A549 (cell line): ENCODE measurements around the gene GSK3B. TPM values are rescaled to one million over a fixed set of nuclear protein-coding genes. Genes with fewer than 3 reads are reported as not detected.

Source experiments
- ATAC-seq, 2 experiments: fragments of 200-7000 bp in 1 of 2; fragments of >200 bp in 1 of 2; cut with Nextera tagmentation in 1 of 2; cut with Tn5 transposase in 1 of 2; 3 replicates each; pipeline versions ENCODE4 v1.8.0 to v1.9.1; 2018 to 2020; ENCODE audit warnings: mild to moderate bottlenecking in 1 of 2, moderate library complexity in 1 of 2
- CTCF ChIA-PET: fragments of 300-600 bp; sonication (Branson Sonifier 250); formaldehyde crosslinking; extraction: SDS; loops from one replicate; lab custom pipeline; 2021; ENCODE audit warnings: antibody characterized with exemption, inconsistent platforms; lab: Yijun Ruan, JAX
- POLR2A ChIA-PET: fragments of 350-600 bp; formaldehyde crosslinking; extraction: SDS; loops from one replicate; lab custom pipeline; 2021; ENCODE audit warnings: antibody characterized with exemption, inconsistent platforms; lab: Yijun Ruan, JAX
- DNase-seq, 2 experiments: peaks; one replicate each; pipeline versions ENCODE4 v3.0.0 to v3.0.0-alpha.2; 2011 to 2016; ENCODE audit warnings: low read depth in 1 of 2, low spot score in 1 of 2
- FAIRE-seq: peaks from 2 replicates; lab custom pipeline; 2011; peaks lifted over from hg19 to GRCh38; lab: Jason Lieb, UNC
- H3K27ac ChIP-seq, 2 experiments: fragments of >200 bp; sonication (Bioruptor Twin); formaldehyde crosslinking; 3 replicates each; pipeline ENCODE4 v1.5.1; 2016 to 2017
- H3K4me1 ChIP-seq: fragments of >200 bp; sonication (Bioruptor Twin); formaldehyde crosslinking; 3 replicates; pipeline ENCODE4 v1.6.1; 2016
- H3K4me2 ChIP-seq: fragments of >200 bp; sonication (Bioruptor Twin); formaldehyde crosslinking; 3 replicates; pipeline ENCODE4 v1.6.1; 2016
- H3K4me3 ChIP-seq: fragments of >200 bp; sonication (Bioruptor Twin); formaldehyde crosslinking; 3 replicates; pipeline ENCODE4 v1.5.1; 2016
- H3K9me3 ChIP-seq: fragments of >200 bp; sonication (Bioruptor Twin); formaldehyde crosslinking; 3 replicates; pipeline ENCODE4 v1.6.1; 2016
- CEBPB ChIP-seq, 2 experiments: fragments of >200 bp in 1 of 2; sonication (Bioruptor Twin) in 1 of 2; formaldehyde crosslinking in 1 of 2; IDR thresholded peaks; 2 replicates each; pipeline ENCODE4 v1.6.1; 2012 to 2016
- EHF ChIP-seq: fragments of 250-450 bp; sonication (Bioruptor Pico); IDR thresholded peaks from 2 replicates; pipeline ENCODE4 v1.5.0; 2020; ENCODE audit warnings: mild to moderate bottlenecking
- EP300 ChIP-seq, 2 experiments: fragments of >200 bp; sonication (Bioruptor Twin); formaldehyde crosslinking; IDR thresholded peaks; 2 replicates in 1 of 2; 3 replicates in 1 of 2; pipeline ENCODE4 v1.6.1; 2016 to 2017
- FOSB ChIP-seq: fragments of 250-450 bp; sonication (Bioruptor Pico); IDR thresholded peaks from 2 replicates; pipeline ENCODE4 v1.5.0; 2020; ENCODE audit warnings: mild to moderate bottlenecking, moderate library complexity
- FOSL2 ChIP-seq, 2 experiments: fragments of 450-650 bp in 1 of 2; fragments of >200 bp in 1 of 2; sonication (Bioruptor Twin) in 1 of 2; formaldehyde crosslinking; IDR thresholded peaks; 2 replicates each; pipeline versions ENCODE4 v1.5.0 to v1.6.1; 2016 to 2020; ENCODE audit warnings: mild to moderate bottlenecking in 1 of 2, moderate library complexity in 1 of 2
- GATA3 ChIP-seq: IDR thresholded peaks from 2 replicates; pipeline ENCODE4 v1.6.1; 2012; ENCODE audit warnings: borderline replicate concordance
- HDAC2 ChIP-seq: fragments of 200-600 bp; sonication (generic); IDR thresholded peaks from 2 replicates; pipeline ENCODE4 v1.6.1; 2016
- HOXB13 ChIP-seq: fragments of 250-450 bp; sonication (Bioruptor Pico); IDR thresholded peaks from 2 replicates; pipeline ENCODE4 v1.5.0; 2020; ENCODE audit warnings: low read depth, mild to moderate bottlenecking, moderate library complexity
- HOXB5 ChIP-seq: fragments of 250-450 bp; sonication (Bioruptor Pico); IDR thresholded peaks from 2 replicates; pipeline ENCODE4 v1.5.0; 2020; ENCODE audit warnings: mild to moderate bottlenecking, moderate library complexity
- KDM5A ChIP-seq: fragments of 200-600 bp; sonication (generic); IDR thresholded peaks from 2 replicates; pipeline ENCODE4 v1.6.1; 2016; ENCODE audit warnings: antibody characterized with exemption, mild to moderate bottlenecking
- NFE2L2 ChIP-seq: fragments of 150-350 bp; conservative IDR thresholded peaks from 2 replicates; pipeline ENCODE4 v1.6.1; 2014; ENCODE audit warnings: low read length
- PHF8 ChIP-seq: fragments of 200-600 bp; sonication (generic); IDR thresholded peaks from 2 replicates; pipeline ENCODE4 v1.6.1; 2016; ENCODE audit warnings: low read depth, mild to moderate bottlenecking, antibody characterized with exemption, moderate library complexity, borderline replicate concordance
- POLR2AphosphoS2 ChIP-seq: conservative IDR thresholded peaks from 2 replicates; pipeline ENCODE4 v1.6.1; 2012; ENCODE audit warnings: low read length, improper control_type of control experiment, inconsistent platforms
- RAD21 ChIP-seq, 2 experiments: fragments of >200 bp in 1 of 2; sonication (Bioruptor Twin) in 1 of 2; formaldehyde crosslinking in 1 of 2; IDR thresholded peaks in 1 of 2; conservative IDR thresholded peaks in 1 of 2; 2 replicates in 1 of 2; 3 replicates in 1 of 2; pipeline ENCODE4 v1.6.1; 2012 to 2018; ENCODE audit warnings: inconsistent platforms in 1 of 2
- RARB ChIP-seq: fragments of 250-450 bp; sonication (Bioruptor Pico); IDR thresholded peaks from 2 replicates; pipeline ENCODE4 v1.8.0; 2021; ENCODE audit warnings: mild to moderate bottlenecking, moderate library complexity
- RCOR1 ChIP-seq: fragments of 150-350 bp; IDR thresholded peaks from 2 replicates; pipeline ENCODE4 v1.6.1; 2014; ENCODE audit warnings: antibody characterized with exemption, low read length, low read depth
- RFX5 ChIP-seq: fragments of 450-650 bp; IDR thresholded peaks from 2 replicates; pipeline ENCODE4 v1.7.1; 2014; ENCODE audit warnings: antibody characterized with exemption, mild to moderate bottlenecking, moderate library complexity
- SMC3 ChIP-seq: fragments of >200 bp; sonication (Bioruptor Twin); formaldehyde crosslinking; IDR thresholded peaks from 3 replicates; pipeline ENCODE4 v1.6.1; 2018; ENCODE audit warnings: inconsistent platforms
- SREBF2 ChIP-seq: fragments of 450-650 bp; IDR thresholded peaks from 2 replicates; pipeline ENCODE4 v1.6.1; 2014; ENCODE audit warnings: mild to moderate bottlenecking, moderate library complexity
- TFCP2L1 ChIP-seq: fragments of 250-450 bp; sonication (Bioruptor Pico); IDR thresholded peaks from 2 replicates; pipeline ENCODE4 v1.5.0; 2021; ENCODE audit warnings: mild to moderate bottlenecking
- TP53 ChIP-seq: fragments of 250-450 bp; sonication (Bioruptor Pico); IDR thresholded peaks from 2 replicates; pipeline ENCODE4 v1.5.0; 2021; ENCODE audit warnings: mild to moderate bottlenecking, moderate library complexity
- ZC3H11A ChIP-seq: fragments of 450-650 bp; IDR thresholded peaks from 2 replicates; pipeline ENCODE4 v1.6.1; 2014; ENCODE audit warnings: antibody characterized with exemption, mild to moderate bottlenecking
- WGBS: methylation state at CpG from one replicate; pipeline ENCODE4 v1.1.6; 2017; ENCODE audit errors: missing lambda C conversion rate; 5-methylcytosine and 5-hydroxymethylcytosine counted together
- polyA plus RNA-seq, 4 experiments: library from polyadenylated mRNA; depleted of rRNA in 3 of 4; stranded (reverse); fragments of >200 nt; fragmentation: RNase III in 1 of 4; extraction: RNeasy Plus Mini Kit Qiagen cat#74134 plus additional on column Dnase treatment in 1 of 4; gene quantifications; 2 replicates in 3 of 4; 3 replicates in 1 of 4; pipeline ENCODE4 v1.2.3, GENCODE V29; 2011 to 2017
- TF ChIP-seq, protein P1 (sequence below): fragments of >200 bp; sonication (Bioruptor Twin); formaldehyde crosslinking; IDR thresholded peaks from 3 replicates; pipeline ENCODE4 v1.5.1; 2016
- TF ChIP-seq, protein P2 (sequence below): fragments of >200 bp; sonication (Bioruptor Twin); formaldehyde crosslinking; IDR thresholded peaks from 3 replicates; pipeline ENCODE4 v1.6.1; 2016
- TF ChIP-seq, protein P3 (sequence below): IDR thresholded peaks from 2 replicates; pipeline ENCODE4 v1.6.1; 2012; ENCODE audit warnings: low read depth, borderline replicate concordance

Gene GSK3B
- polyA plus RNA-seq, 2 of the 4 experiments (the other 2 are of a cell fraction) = 30.0 to 49.8 TPM

DNA sequence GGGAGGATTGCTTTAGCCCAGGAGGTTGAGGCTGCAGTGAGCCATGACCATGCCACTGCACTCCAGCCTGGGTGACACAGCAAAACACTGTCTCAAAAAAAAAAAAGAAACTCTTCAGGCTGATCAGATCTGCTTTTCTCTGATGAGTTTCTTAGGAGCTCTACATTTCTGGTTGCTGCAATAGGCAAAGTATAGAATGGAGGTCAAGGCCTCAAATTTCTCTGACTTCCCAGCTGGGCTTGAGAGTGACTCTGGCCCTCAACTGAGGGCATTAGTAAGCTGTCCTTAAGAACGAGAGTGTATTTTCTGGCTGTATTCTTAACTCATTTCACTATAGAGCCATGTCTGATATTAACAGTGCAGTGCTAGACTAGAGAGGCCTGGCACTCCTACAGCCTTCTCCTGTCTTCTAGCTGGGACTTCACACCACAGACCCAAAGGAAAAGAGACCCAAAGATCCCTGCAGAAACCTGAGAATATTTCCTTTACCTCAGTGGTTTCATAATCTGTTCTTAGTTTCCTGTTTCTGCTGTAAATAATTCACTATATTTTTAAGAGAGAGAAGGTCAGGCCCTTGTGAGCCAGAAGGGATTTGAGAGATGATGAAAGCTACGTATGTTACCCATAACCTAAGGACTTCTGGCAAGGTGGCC is 314.4 kb downstream of the GSK3B start (continued):
- no peak for TF ChIP-seq RARB (CRISPR knock-in tag)

DNA sequence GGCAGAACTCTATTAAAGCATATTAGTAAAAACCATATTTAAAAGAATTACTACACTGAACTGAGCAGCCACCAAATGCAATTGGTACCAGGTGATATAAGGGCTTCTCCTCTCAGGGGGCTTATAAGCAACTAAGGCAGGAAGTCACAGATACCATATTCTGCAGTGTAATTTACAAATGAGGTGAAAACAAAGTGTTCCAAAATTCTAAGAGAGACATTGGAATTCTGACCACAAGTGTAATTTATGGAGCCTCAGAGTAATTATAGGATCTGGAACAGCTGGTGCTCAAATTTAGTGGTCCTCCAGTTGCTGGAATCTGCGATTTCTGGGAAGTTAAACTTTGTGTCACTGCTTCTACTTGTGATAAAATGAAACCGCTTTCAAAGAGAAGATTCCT is 315.4 kb downstream of the GSK3B start:
- TF ChIP-seq HDAC2 = no peak
- TF ChIP-seq SMC3 = no peak
- CTCF ChIA-PET = no interaction called here
- Histone ChIP-seq H3K4me2 (no peak overlapping the region), H3K4me3 (no peak overlapping the region), H3K4me1 (peaks cover 4% of the 10 kb centered on the region; the same call in 1 of the 3 replicates), H3K9me3 (0 out of 3 replicates have a peak, but pooled peaks cover 2% of the 10 kb centered on the region), H3K27ac (no peak overlapping the region)
- DNase-seq = no peak
- no peak for ATAC-seq
- no peak for FAIRE-seq
- 71% methylated on average over 2 of the region's 2 CpGs for WGBS
- POLR2A ChIA-PET = no interaction called here

DNA sequence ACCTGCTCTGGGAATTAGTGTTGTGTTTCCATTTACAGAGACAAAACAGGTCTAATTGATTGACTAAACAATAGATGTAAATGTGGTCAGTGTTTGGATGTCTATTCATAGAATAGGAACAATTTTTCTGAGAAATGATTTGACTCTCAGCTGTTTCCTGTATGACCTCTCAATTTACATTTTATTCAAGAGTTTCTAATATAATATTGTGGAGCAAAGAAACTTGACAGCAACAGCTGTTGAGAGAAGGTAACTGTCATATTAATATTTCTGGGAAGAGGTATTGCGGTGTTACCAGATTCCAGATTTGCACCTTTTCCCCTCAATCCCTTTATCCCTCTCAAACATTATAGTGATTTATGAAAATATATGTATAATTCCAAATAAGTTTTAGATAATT is 316.1 kb downstream of the GSK3B start:
- no peak for DNase-seq

DNA sequence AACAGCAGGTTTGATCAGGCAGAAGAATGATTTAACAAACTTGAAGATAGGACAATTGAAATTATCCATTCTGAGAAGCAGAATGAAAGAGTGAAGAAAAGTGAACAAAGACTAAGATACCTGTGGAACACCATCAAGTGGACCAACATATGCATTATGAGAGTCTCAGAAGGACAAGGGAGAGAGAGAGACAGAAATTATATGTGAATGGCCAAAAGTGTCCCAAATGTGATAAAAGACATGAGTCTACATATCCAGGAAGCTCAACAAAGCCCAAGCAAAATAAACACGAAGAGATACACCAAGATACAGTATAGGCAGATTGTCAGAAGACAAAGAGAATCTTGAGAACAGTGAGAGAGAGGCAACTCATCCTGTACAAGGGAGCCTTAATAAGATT is 317.9 kb downstream of the GSK3B start:
- no peak overlapping the region for H3K4me3 ChIP-seq
- peak; percentile 28 for FAIRE-seq
- no peak for TF ChIP-seq RAD21 (conservative IDR thresholded peaks at IDR 0.05 in 1 of 2, IDR thresholded peaks at IDR 0.05 in 1 of 2)
- TF ChIP-seq, protein P1, sequence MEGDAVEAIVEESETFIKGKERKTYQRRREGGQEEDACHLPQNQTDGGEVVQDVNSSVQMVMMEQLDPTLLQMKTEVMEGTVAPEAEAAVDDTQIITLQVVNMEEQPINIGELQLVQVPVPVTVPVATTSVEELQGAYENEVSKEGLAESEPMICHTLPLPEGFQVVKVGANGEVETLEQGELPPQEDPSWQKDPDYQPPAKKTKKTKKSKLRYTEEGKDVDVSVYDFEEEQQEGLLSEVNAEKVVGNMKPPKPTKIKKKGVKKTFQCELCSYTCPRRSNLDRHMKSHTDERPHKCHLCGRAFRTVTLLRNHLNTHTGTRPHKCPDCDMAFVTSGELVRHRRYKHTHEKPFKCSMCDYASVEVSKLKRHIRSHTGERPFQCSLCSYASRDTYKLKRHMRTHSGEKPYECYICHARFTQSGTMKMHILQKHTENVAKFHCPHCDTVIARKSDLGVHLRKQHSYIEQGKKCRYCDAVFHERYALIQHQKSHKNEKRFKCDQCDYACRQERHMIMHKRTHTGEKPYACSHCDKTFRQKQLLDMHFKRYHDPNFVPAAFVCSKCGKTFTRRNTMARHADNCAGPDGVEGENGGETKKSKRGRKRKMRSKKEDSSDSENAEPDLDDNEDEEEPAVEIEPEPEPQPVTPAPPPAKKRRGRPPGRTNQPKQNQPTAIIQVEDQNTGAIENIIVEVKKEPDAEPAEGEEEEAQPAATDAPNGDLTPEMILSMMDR = no peak
- no peak for TF ChIP-seq FOSB (CRISPR knock-in tag)
- no peak for TF ChIP-seq EHF (CRISPR knock-in tag)
- TF ChIP-seq, protein P2, sequence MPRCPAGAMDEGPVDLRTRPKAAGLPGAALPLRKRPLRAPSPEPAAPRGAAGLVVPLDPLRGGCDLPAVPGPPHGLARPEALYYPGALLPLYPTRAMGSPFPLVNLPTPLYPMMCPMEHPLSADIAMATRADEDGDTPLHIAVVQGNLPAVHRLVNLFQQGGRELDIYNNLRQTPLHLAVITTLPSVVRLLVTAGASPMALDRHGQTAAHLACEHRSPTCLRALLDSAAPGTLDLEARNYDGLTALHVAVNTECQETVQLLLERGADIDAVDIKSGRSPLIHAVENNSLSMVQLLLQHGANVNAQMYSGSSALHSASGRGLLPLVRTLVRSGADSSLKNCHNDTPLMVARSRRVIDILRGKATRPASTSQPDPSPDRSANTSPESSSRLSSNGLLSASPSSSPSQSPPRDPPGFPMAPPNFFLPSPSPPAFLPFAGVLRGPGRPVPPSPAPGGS = no peak
- TF ChIP-seq RFX5 = no peak
- no peak for TF ChIP-seq HOXB5
- no peak for TF ChIP-seq FOSL2 (IDR thresholded peaks at IDR 0.05)
- TF ChIP-seq FOSL2 (CRISPR knock-in tag; IDR thresholded peaks at IDR 0.05) = no peak
- TF ChIP-seq PHF8 = no peak
- no peak for TF ChIP-seq EP300 (IDR thresholded peaks at IDR 0.05)
- no peak for TF ChIP-seq TFCP2L1 (CRISPR knock-in tag)
- TF ChIP-seq TP53 (CRISPR knock-in tag) = no peak
- TF ChIP-seq RCOR1 = no peak
- DNase-seq = no peak
- no peak overlapping the region for H3K27ac ChIP-seq
- no peak for ATAC-seq
- ChIA-PET POLR2A (no interaction called here), CTCF (no interaction called here)
- 0% methylated on average over 1 of the region's 1 CpG for WGBS
- H3K4me2 ChIP-seq = no peak overlapping the region
- peaks cover 4% of the 10 kb centered on the region; the same call in 1 of the 3 replicates for H3K4me1 ChIP-seq
- H3K9me3 ChIP-seq = 0 out of 3 replicates have a peak, but pooled peaks cover 2% of the 10 kb centered on the region

More for the DNA sequence above, 316.1 kb downstream of the GSK3B start:
- FAIRE-seq (no peak), ATAC-seq (no peak)
- WGBS = 96% methylated on average over 1 of the region's 1 CpG
- POLR2A ChIA-PET = no interaction called here
- Histone ChIP-seq H3K4me1 (peaks cover 4% of the 10 kb centered on the region; the same call in 1 of the 3 replicates), H3K27ac (no peak overlapping the region), H3K4me2 (no peak overlapping the region)
- CTCF ChIA-PET = no interaction called here
- TF ChIP-seq, protein P3, sequence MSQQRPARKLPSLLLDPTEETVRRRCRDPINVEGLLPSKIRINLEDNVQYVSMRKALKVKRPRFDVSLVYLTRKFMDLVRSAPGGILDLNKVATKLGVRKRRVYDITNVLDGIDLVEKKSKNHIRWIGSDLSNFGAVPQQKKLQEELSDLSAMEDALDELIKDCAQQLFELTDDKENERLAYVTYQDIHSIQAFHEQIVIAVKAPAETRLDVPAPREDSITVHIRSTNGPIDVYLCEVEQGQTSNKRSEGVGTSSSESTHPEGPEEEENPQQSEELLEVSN = no peak
- no peak for TF ChIP-seq RCOR1
- TF ChIP-seq KDM5A = no peak
- TF ChIP-seq GATA3 = no peak
- TF ChIP-seq CEBPB (IDR thresholded peaks at IDR 0.05) = no peak
- no peak for TF ChIP-seq NFE2L2
- TF ChIP-seq SREBF2 = no peak
- TF ChIP-seq POLR2AphosphoS2 = no peak
- TF ChIP-seq, protein P2 = no peak
- no peak for TF ChIP-seq RFX5
- no peak for TF ChIP-seq HDAC2
- TF ChIP-seq PHF8 = no peak
- TF ChIP-seq HOXB13 = no peak
- no peak for TF ChIP-seq TFCP2L1 (CRISPR knock-in tag)
- no peak for TF ChIP-seq ZC3H11A
- no peak for TF ChIP-seq RARB (CRISPR knock-in tag)
- TF ChIP-seq, all 56 proteins: peak for 0
- Histone ChIP-seq H3K4me3 (no peak overlapping the region), H3K9me3 (0 out of 3 replicates have a peak, but pooled peaks cover 2% of the 10 kb centered on the region)
